ENCODE measurements around the gene DNASE1.
"Not testable (repeated sequence)": the region's sequence is repeated elsewhere in the genome, so short reads cannot be mapped to it uniquely, and the experiment has no call there.

DNASE1 gene

GRCh38 chr16:3642397-3643094 lies 11.9 kb upstream of the DNASE1 start:
- no peak for DNase-seq

GRCh38 chr16:3643095-3643730 lies 11.3 kb upstream of the DNASE1 start:
- DNase-seq, result no peak

- DNase-seq, result no peak
Observed at GRCh38 chr16:3645108-3645503, 9.4 kb upstream of the DNASE1 start.

GRCh38 chr16:3645504-3646347 lies 8.8 kb upstream of the DNASE1 start:
- no peak for DNase-seq

DNA sequence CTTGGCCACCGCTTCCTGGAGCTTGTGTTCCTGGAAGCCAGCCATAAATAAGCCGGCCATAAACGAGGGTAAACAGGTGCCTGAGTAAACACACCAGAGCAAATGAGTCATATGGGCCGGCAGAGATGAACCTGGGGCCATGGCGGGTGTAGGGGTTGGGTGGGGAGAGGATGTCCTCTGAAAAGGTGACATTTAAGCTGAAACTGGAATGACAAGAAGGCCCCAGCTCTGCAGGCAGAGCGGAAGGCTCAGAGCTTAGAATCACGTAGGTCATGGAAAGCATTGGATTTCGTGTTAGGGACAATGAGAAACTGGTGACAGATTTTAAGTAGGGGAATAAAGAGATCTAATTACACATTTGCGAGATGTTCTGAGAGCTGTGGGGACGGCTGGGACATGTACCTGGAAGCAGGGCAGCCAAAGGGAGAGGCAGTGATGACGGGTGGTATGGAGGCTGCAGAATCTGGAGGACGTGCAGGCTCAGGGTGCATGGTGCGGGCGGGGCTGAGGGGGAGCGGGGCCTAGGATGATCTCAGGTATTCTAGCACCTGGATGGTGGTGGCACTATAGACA lies 8.1 kb upstream of the DNASE1 start:
- peak; percentile 64 for DNase-seq

- no peak for DNase-seq
Observed at GRCh38 chr16:3650631-3651265, 3.7 kb upstream of the DNASE1 start.

DNA sequence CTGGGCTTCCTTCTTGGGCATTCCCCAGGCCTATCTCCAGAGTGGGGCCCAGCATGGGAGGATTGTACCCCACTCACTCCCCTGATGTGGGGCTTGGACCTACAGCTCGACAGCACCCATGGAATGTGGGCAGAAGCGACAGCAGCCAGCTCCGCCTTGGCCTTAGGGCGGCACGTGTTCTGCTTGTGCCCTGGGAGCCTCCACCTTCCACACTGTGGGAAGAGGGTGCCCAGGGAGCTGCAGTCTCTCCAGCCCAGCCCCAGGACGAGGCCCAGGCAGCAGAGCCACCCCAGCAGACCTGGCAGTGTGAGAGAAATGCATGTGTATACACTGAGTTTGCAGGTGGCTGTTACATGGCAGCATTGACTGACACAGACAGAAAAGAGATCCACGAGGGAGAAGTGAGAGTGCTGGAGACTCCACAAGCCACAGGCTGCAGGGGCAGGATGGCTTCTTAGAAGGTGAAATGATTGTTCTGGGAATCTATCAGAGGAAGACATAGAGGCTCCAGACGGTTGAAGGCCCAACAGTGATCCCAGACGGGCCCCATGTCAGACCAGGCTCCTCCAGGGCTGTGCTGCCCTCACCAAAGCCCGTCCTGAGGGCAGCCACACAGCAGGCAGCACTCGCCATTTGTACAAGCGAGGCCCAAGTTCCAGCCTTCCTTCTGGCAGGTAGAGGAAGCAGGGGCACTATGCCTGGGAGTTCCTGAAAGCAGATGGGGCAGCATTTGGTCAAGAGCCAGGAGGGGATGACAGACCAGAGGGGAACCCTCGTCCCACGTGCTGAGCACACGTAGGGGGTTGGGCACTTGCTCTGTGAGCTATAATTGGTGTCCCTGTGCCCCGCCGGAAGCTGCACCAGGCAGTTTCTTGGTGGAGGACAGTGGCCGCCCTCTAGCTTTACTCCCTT lies 2.8 kb upstream of the DNASE1 start:
- DNase-seq, result peak; percentile 4

DNA sequence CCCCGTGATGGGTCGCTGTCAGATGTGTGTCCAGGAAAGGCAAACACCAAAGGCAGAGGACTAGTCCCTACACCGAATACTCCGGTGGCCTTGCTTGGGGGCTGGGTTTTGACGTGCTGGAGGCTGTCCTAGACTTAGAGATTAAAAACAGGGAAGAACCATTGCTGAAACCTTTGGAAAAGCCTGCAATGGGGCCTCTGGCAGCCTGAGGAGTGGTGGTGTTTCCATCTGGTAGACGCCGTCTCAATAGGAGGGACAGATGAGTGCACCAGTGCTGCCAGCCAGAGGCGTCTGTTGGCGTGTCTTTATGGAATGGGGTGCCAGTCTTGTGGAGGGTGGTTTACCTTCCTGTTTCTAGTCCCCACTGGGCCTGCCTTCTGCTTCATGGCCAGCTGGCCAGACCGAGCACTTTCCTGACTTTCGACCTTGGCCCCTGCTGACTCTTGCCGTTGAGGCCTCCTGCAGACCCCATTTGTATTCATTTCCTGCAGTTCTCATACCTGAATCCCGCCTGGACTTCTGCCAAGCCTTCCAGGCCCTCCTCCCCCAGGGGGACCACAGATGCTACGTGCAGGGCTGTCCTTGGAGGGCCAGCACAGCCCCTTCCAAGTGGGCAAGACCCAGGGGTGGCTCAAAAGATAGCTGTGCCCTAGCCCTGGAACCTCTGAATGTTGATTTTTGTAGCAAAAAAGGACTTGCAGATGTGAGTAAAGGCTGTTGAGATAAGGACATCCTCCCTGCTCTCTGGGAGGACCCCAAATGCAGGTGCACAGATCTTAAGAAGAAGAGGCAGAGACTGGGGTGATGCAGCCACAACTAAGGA lies 1.9 kb upstream of the DNASE1 start:
- peak; percentile 7 for DNase-seq

- no peak for DNase-seq
Observed at GRCh38 chr16:3655030-3655395, 522 bp downstream of the DNASE1 start.

GRCh38 chr16:3655396-3656159 lies 1.1 kb downstream of the DNASE1 start:
- DNase-seq, result no peak

GRCh38 chr16:3656160-3656490 lies 1.6 kb downstream of the DNASE1 start:
- DNase-seq, result not testable (repeated sequence)

DNA sequence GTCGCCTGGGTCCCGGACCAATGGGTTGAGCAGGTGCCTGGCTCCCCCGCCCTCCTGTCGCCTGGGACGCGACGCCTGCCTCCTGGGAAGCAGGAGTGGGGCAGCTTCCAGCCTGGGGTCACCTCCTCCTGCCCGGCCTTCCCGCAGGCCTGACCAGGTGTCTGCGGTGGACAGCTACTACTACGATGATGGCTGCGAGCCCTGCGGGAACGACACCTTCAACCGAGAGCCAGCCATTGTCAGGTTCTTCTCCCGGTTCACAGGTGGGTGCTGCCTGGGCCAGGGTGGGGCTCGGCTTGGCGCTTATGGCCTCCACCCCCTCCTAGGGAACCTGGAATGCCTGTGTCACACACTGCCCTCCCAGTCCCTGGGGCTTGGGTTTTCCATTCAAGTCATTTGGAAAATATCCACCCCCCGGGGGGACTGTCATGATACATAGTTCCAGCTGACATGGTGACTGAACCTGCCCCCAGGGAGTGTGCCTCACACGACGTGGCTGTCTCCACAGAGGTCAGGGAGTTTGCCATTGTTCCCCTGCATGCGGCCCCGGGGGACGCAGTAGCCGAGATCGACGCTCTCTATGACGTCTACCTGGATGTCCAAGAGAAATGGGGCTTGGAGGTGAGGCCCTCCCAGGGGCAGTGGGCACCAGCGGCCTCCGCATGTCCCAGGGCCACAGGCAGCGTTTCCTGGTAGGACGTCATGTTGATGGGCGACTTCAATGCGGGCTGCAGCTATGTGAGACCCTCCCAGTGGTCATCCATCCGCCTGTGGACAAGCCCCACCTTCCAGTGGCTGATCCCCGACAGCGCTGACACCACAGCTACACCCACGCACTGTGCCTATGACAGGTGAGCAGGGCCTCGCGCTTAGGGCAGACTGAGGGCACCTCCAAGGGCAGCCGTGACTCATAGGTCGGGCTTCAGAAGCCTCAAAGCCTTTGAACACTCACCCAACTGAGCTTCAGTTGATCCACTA lies 2.3 kb downstream of the DNASE1 start:
- DNase-seq, result no peak

GRCh38 chr16:3659251-3659650 lies 4.8 kb downstream of the DNASE1 start:
- DNase-seq, result no peak

- no peak for DNase-seq
Observed at GRCh38 chr16:3661311-3661710, 6.8 kb downstream of the DNASE1 start.

DNA sequence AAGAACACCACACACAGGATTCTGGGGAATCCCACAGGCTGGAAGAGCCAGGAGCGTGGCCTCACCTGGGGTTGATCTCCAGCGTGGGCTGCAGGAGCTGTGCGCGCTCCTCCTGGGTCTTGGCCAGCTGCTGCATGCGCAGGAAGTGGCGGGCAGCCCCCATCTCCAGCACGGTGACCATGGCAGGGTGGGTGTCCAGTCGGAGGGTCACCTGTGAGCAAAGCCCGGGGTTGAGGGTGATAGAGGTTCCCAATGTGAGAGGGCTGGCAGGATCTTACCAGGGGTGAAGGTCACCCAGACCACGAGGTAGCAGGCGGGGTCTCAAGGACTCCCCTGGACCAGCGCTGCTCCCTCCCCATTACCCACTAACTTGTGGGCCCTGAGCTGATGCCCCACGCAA lies 7.4 kb downstream of the DNASE1 start:
- DNase-seq, result no peak

- DNase-seq, result no peak
Observed at GRCh38 chr16:3662601-3663000, 8.1 kb downstream of the DNASE1 start.

DNA sequence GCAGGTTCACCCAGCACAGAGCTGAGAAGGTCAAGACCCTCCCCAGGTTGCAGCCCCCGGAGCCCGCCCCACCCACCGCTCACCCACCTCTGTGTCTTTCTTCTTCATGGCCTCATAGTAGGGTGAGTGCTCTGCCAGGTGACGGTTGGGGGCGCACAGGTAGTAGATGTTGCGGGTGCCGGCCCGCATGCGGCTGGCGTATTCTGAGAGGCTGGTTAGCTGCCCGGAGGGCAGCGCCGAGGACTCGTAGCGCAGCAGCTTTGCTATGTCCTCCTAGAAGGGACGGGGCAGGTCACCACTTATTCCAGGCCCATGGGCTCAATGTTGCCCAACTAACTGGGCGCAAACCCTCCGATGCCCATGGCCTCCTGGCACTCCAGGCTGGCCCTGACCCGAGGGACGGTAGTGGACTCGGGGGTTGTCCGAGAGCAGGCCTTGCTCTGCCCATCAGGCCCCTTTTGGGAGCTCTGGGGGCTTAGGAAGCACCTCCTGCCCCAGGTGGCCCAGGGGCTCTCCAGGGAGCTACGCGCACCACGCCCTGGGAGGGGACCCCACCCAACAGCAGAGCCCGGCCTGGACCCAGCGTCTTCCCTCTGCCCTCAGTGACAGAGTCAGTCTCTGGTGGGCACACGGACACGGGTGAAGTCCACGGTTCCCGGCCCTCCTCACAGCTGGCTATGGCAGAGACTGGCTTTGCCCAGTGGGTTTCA lies 9.9 kb downstream of the DNASE1 start:
- no peak for DNase-seq

GRCh38 chr16:3665508-3665907 lies 11.0 kb downstream of the DNASE1 start:
- no peak for DNase-seq

- no peak for DNase-seq
Observed at GRCh38 chr16:3668626-3669025, 14.1 kb downstream of the DNASE1 start.
